ENCODE data around the gene RNF187. TPM values are rescaled to one million over a fixed set of nuclear protein-coding genes. Genes with fewer than 3 reads are reported as not detected.
A peak's percentile ranks its signal among the peaks of the same experiment; 100 is the strongest.

RNF187 gene
- total RNA-seq, 4 donors from 2014 or later = 75.8 to 106 (median 80.1) TPM

DNA sequence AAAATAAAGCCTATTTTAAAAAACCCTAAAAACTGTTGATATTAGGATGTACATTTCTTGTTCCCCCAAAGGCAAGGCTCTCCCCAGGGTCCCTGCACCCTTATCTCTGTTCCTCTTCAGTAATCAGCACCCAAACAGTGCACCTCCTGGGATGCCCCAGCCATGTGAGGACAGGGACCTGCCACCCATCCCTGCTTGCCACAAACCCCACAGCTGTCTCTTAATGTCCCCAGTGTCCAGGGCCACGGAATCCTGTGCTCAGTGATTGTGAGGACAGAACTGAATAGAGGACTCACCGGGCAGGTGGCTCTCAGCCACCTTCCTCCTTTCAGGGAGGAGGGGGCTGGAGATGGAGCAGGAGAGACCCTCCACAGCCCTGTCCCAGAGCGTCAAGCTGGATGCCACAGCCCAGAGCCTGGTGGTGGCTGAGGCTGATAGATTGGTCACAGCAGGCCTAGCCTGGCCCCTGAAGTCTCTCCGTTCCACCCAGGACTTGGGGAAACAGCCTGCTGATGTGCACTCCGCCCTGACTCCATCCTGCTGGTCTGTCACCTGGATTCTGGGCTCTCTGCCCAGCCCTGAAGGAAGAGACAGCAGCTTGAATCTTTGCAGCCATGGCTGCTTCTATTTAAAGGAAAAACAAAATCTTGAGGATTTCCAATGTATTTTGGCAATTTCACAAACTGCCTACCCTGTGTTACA lies 23.1 kb downstream of the RNF187 start:
- WGBS, 2 donors = 61 to 67% methylated on average over 5 of the region's 5 CpGs
- DNase-seq (ENCODE audit: low spot score in 2 of 2) = peak in 1 of 2 donors; percentile 68
- intact Hi-C loops (cut with DNase I; ENCODE audit: low total_unique reads) = no loop called here
- H3K4me3 ChIP-seq (ENCODE audit: low read depth, poor library complexity, severe bottlenecking) = no peak overlapping the region
- TF ChIP-seq CTCF (IDR thresholded peaks at IDR 0.05) (no peak), POLR2A (IDR thresholded peaks at IDR 0.05) (no peak)

GRCh38 chr1:228510803-228511413 lies 23.7 kb downstream of the RNF187 start:
- WGBS, 2 donors = 27 to 42% methylated on average over 3 of the region's 3 CpGs
- DNase-seq (ENCODE audit: low spot score in 2 of 2) = no peak
- H3K4me3 ChIP-seq (ENCODE audit: low read depth, poor library complexity, severe bottlenecking) = no peak overlapping the region
- TF ChIP-seq POLR2A (IDR thresholded peaks at IDR 0.05) = no peak
- no peak for TF ChIP-seq CTCF (IDR thresholded peaks at IDR 0.05)
- intact Hi-C loops (cut with DNase I; ENCODE audit: low total_unique reads) = no loop called here

DNA sequence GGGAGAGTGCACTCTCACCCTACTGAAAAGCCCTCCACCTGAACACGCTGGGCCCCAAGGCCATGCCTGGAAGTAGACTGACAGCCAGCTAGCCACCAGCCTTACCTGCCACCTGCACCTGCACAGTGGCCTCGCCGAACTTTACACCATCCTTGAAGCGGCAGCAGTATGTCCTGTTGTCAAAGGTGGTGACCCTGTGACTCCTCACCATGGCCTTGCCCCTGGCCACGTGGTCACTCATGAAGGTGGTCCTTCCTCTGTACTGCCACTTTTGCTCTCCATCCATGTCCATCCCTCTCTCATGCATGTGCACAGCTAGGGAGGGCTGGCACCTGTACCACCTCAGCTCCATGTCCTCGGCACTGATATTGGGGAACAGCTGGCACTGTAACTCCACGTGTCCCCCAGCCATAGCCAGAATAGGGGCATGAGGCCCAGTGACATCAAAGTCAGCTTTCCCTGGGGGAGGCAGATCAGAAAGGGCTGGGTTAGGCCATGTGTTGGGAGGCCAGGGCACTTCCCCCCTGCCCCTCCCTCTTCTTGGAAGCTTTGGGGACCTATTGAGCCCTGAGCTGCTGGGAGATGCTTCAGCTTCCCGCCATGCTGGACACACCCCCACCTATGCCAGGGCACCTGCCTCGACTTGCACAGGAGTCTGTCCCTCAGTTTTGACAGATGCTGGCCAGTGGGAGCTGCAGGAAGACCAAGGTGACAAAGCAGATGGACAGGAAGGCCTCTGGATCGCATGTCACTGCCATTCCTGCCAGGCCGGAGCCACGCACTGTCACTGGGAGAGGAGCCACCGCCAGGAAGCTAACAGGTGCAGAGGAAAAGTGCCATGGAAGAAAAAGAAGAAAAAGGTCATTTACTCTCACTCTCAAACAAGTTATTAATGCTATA lies 24.6 kb downstream of the RNF187 start:
- 82 to 92% methylated on average over 11 to 13 of the region's 13 CpGs for WGBS, 2 donors
- no peak for TF ChIP-seq CTCF (IDR thresholded peaks at IDR 0.05)
- no peak for TF ChIP-seq POLR2A (IDR thresholded peaks at IDR 0.05)
- DNase-seq (ENCODE audit: low spot score in 2 of 2) = peak in 1 of 2 donors; percentile 81
- H3K4me3 ChIP-seq (ENCODE audit: low read depth, poor library complexity, severe bottlenecking) = no peak overlapping the region
- intact Hi-C loops (cut with DNase I; ENCODE audit: low total_unique reads) = no loop called here

- peak in 1 of 2 donors; percentile 13 for DNase-seq (ENCODE audit: low spot score in 2 of 2)
- WGBS, 2 donors = 53 to 58% methylated on average over 4 of the region's 4 CpGs
- intact Hi-C loops (cut with DNase I; ENCODE audit: low total_unique reads) = no loop called here
- TF ChIP-seq CTCF (IDR thresholded peaks at IDR 0.05) = no peak
- TF ChIP-seq POLR2A (IDR thresholded peaks at IDR 0.05) = no peak
- no peak overlapping the region for H3K4me3 ChIP-seq (ENCODE audit: low read depth, poor library complexity, severe bottlenecking)
Observed at GRCh38 chr1:228512781-228513198, 25.6 kb downstream of the RNF187 start.

DNA sequence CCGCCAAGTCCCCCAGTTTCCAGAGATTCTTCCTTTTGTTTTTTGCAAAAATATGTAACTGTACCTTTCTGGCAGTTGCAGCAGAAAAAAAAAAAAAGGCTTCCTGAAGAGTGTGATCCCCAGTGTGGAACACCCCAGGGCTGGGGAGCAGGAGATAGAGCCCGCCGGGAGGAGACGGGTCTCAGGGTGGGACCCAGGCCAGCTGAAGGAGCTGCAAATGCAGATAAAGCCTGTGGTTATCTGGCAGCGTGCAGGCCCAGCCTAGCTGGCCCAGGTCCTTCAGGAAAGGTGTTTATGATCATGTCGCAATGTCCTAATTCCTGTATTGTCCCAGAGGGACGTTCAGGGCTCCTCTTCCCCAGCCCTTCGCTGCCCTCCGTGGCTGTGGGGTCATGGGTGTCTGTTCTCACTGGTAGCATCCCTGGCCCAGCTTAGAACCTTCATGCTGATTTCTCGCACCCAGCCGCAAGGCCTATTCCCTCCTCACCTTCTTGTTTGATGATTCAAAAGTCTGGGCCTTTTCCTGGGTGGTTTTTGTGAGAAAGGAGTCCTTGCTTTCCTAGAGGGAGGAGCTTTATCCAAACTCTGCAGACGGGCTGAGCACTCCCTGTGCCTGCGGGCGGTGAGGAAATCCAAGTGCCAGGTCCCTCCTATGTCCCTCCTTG lies 26.2 kb downstream of the RNF187 start:
- DNase-seq (ENCODE audit: low spot score in 2 of 2) = peak in 1 of 2 donors; percentile 79
- intact Hi-C loops (cut with DNase I; ENCODE audit: low total_unique reads) = no loop called here
- no peak overlapping the region for H3K4me3 ChIP-seq (ENCODE audit: low read depth, poor library complexity, severe bottlenecking)
- TF ChIP-seq CTCF (IDR thresholded peaks at IDR 0.05) = no peak
- TF ChIP-seq POLR2A (IDR thresholded peaks at IDR 0.05) = no peak
- 38 to 46% methylated on average over 13 to 14 of the region's 14 CpGs for WGBS, 2 donors

Data from lower leg skin (tissue), 4 donors.